A673 (cell line): Measurements from ENCODE around the gene GRK6.

Source experiments
- CTCF ChIP-seq: fragments of 300-800, 200-600 bp; sonication (generic); conservative IDR thresholded peaks from 2 replicates; pipeline ENCODE4 v1.5.1; 2017; ENCODE audit warnings: low read depth, mild to moderate bottlenecking, antibody characterized with exemption, low read length, moderate library complexity, mixed read lengths
- EZH2 ChIP-seq: fragments of 200-600 bp; sonication (generic); IDR thresholded peaks from 2 replicates; pipeline ENCODE4 v1.6.1; 2017; ENCODE audit warnings: borderline replicate concordance, low read depth, mild to moderate bottlenecking, mixed read lengths, antibody characterized with exemption, low read length; ENCODE audit not compliant: poor library complexity, severe bottlenecking

GRCh38 chr5:177385720-177386119 is 40.8 kb upstream of the GRK6 start:
- TF ChIP-seq CTCF (no peak), EZH2 (no peak)
